Astrocyte (in vitro differentiated cells and primary cell): ENCODE results near the gene KRT75. TPM values are rescaled to one million over a fixed set of nuclear protein-coding genes. Genes with fewer than 3 reads are reported as not detected.

Source experiments
- DNase-seq: peaks from one replicate; pipeline ENCODE4 v3.0.0-alpha.2; 2010; ENCODE audit warnings: low read depth
- FAIRE-seq: peaks from 2 replicates; lab custom pipeline; 2011; peaks lifted over from hg19 to GRCh38; lab: Jason Lieb, UNC
- H2AFZ ChIP-seq: 2 replicates; pipeline ENCODE4 v1.6.0; 2012; ENCODE audit warnings: low read depth, low read length, inconsistent platforms
- H3K27ac ChIP-seq: 2 replicates; pipeline ENCODE4 v1.5.1; 2011; ENCODE audit warnings: low read depth, low read length, inconsistent platforms
- H3K27me3 ChIP-seq: 2 replicates; pipeline ENCODE4 v1.6.0; 2011; ENCODE audit warnings: low read length, inconsistent platforms; ENCODE audit not compliant: insufficient read depth
- H3K36me3 ChIP-seq: 2 replicates; pipeline ENCODE4 v1.5.1; 2011; ENCODE audit warnings: low read length, inconsistent platforms; ENCODE audit not compliant: insufficient read depth
- H3K4me1 ChIP-seq: 2 replicates; pipeline ENCODE4 v1.5.1; 2011; ENCODE audit warnings: low read length, inconsistent platforms; ENCODE audit not compliant: insufficient read depth
- H3K4me2 ChIP-seq: 2 replicates; pipeline ENCODE4 v1.6.0; 2012; ENCODE audit warnings: low read length, inconsistent platforms
- H3K4me3 ChIP-seq: 2 replicates; pipeline ENCODE4 v1.5.1; 2011; ENCODE audit warnings: low read depth, mild to moderate bottlenecking, low read length, inconsistent platforms; ENCODE audit not compliant: insufficient read depth
- H3K79me2 ChIP-seq: 2 replicates; pipeline ENCODE4 v1.6.0; 2012; ENCODE audit warnings: mild to moderate bottlenecking, low read length, inconsistent platforms; ENCODE audit not compliant: insufficient read depth
- H3K9ac ChIP-seq: 2 replicates; pipeline ENCODE4 v1.6.0; 2012; ENCODE audit warnings: mild to moderate bottlenecking, low read length, inconsistent platforms
- H3K9me3 ChIP-seq: 2 replicates; pipeline ENCODE4 v1.5.1; 2012; ENCODE audit warnings: low read depth, mild to moderate bottlenecking, low read length, inconsistent platforms; ENCODE audit not compliant: insufficient read depth
- H4K20me1 ChIP-seq: 2 replicates; pipeline ENCODE4 v1.6.0; 2012; ENCODE audit warnings: low read length, inconsistent platforms; ENCODE audit not compliant: insufficient read depth
- H3K27ac Mint-ChIP-seq: one replicate; pipeline ENCODE4 v1.8.0; 2021; ENCODE audit warnings: mild to moderate bottlenecking, mixed read lengths; ENCODE audit not compliant: unreplicated experiment
- H3K27me3 Mint-ChIP-seq: one replicate; pipeline ENCODE4 v1.8.0; 2021; ENCODE audit warnings: low read depth, mixed read lengths; ENCODE audit not compliant: unreplicated experiment
- H3K36me3 Mint-ChIP-seq: one replicate; pipeline ENCODE4 v1.8.0; 2021; ENCODE audit warnings: low read depth, mixed read lengths; ENCODE audit not compliant: unreplicated experiment
- H3K4me1 Mint-ChIP-seq: one replicate; pipeline ENCODE4 v1.8.0; 2021; ENCODE audit warnings: low read depth, mixed read lengths; ENCODE audit not compliant: unreplicated experiment
- H3K4me3 Mint-ChIP-seq: one replicate; pipeline ENCODE4 v1.8.0; 2021; ENCODE audit warnings: mild to moderate bottlenecking, moderate library complexity, mixed read lengths; ENCODE audit not compliant: unreplicated experiment
- H3K9me3 Mint-ChIP-seq: one replicate; pipeline ENCODE4 v1.8.0; 2021; ENCODE audit warnings: mild to moderate bottlenecking, mixed read lengths; ENCODE audit not compliant: unreplicated experiment
- CTCF ChIP-seq: IDR thresholded peaks from 2 replicates; pipeline ENCODE4 v1.5.1; 2011; ENCODE audit warnings: low read depth, mild to moderate bottlenecking, inconsistent platforms, low read length, moderate library complexity; ENCODE audit not compliant: insufficient read depth
- EZH2 ChIP-seq: IDR thresholded peaks from 2 replicates; pipeline ENCODE4 v1.6.1; 2012; ENCODE audit warnings: mild to moderate bottlenecking, low read length, inconsistent platforms; ENCODE audit not compliant: insufficient read depth
- total RNA-seq: library from RNA; stranded (reverse); gene quantifications from 2 replicates; pipeline ENCODE4 v1.2.1, GENCODE V29; 2021

The KRT75 gene
- total RNA-seq, 1 donor from 2014 or later, result not detected

- Histone ChIP-seq H3K4me2 (no peak overlapping the region), H3K9me3 (no peaks in the 10 kb centered on the region), H3K27ac (no peak overlapping the region), H3K36me3 (no peaks in the 10 kb centered on the region), H3K4me3 (no peak overlapping the region), H3K9ac (no peak overlapping the region), H3K27me3 (no peaks in the 10 kb centered on the region), H2AFZ (no peak overlapping the region), H3K79me2 (no peaks in the 10 kb centered on the region), H4K20me1 (no peaks in the 10 kb centered on the region), H3K4me1 (no peaks in the 10 kb centered on the region)
- no peak for DNase-seq
- no peak overlapping the region for H3K27ac Mint-ChIP-seq
- no peaks in the 10 kb centered on the region for H3K9me3 Mint-ChIP-seq
- TF ChIP-seq CTCF, result no peak
- TF ChIP-seq EZH2, result no peak
- no peaks in the 10 kb centered on the region for H3K4me1 Mint-ChIP-seq
- no peaks in the 10 kb centered on the region for H3K36me3 Mint-ChIP-seq
- H3K4me3 Mint-ChIP-seq, result no peak overlapping the region
- peaks cover 12% of the 10 kb centered on the region for H3K27me3 Mint-ChIP-seq
- FAIRE-seq, result no peak
Observed at GRCh38 chr12:52469853-52470252, 35.7 kb upstream of the KRT75 start.

- H3K27ac ChIP-seq, result no peak overlapping the region
- TF ChIP-seq EZH2 (no peak), CTCF (no peak)
- no peaks in the 10 kb centered on the region for H3K36me3 ChIP-seq
- H3K27me3 Mint-ChIP-seq, result peaks cover 1% of the 10 kb centered on the region
- no peak overlapping the region for H3K4me3 ChIP-seq
- H3K27ac Mint-ChIP-seq, result no peak overlapping the region
- no peaks in the 10 kb centered on the region for H3K4me1 ChIP-seq
- no peak overlapping the region for H3K4me3 Mint-ChIP-seq
- no peaks in the 10 kb centered on the region for H3K79me2 ChIP-seq
- H3K9me3 ChIP-seq, result no peaks in the 10 kb centered on the region
- no peaks in the 10 kb centered on the region for H4K20me1 ChIP-seq
- H3K36me3 Mint-ChIP-seq, result no peaks in the 10 kb centered on the region
- H3K4me1 Mint-ChIP-seq, result no peaks in the 10 kb centered on the region
- FAIRE-seq (no peak), DNase-seq (no peak)
- peaks cover 3% of the 10 kb centered on the region for H3K27me3 ChIP-seq
- no peak overlapping the region for H2AFZ ChIP-seq
- no peaks in the 10 kb centered on the region for H3K9me3 Mint-ChIP-seq
- no peak overlapping the region for H3K4me2 ChIP-seq
- H3K9ac ChIP-seq, result no peak overlapping the region
Observed at GRCh38 chr12:52464897-52465296, 30.7 kb upstream of the KRT75 start.

DNA sequence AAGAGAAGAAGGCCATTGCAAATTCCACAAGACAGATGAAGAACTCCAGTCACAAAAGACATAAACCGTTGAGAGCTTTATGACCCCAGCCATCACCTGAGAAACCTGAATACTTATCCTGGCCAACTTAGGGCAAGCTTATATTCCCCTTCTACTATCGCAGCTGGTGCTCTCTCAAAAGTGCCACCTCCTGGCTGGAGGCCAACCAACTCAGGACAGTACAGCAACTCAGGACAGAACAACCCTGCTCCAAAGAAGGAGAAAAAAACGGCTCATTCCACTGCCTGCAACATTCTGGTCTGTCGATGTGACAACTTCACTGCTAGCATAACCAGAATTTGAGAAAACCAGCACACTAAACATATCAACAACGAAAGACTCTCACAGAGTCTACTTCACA is 27.5 kb upstream of the KRT75 start:
- no peaks in the 10 kb centered on the region for H3K4me1 Mint-ChIP-seq
- peaks cover 3% of the 10 kb centered on the region for H3K27me3 Mint-ChIP-seq
- Histone ChIP-seq H2AFZ (no peak overlapping the region), H3K4me3 (no peak overlapping the region), H3K4me2 (no peak overlapping the region), H3K79me2 (no peaks in the 10 kb centered on the region), H3K4me1 (no peaks in the 10 kb centered on the region), H3K27ac (no peak overlapping the region), H3K9me3 (no peaks in the 10 kb centered on the region), H3K27me3 (peaks cover 3% of the 10 kb centered on the region), H4K20me1 (no peaks in the 10 kb centered on the region), H3K36me3 (no peaks in the 10 kb centered on the region), H3K9ac (no peak overlapping the region)
- FAIRE-seq (no peak), DNase-seq (no peak)
- H3K36me3 Mint-ChIP-seq, result no peaks in the 10 kb centered on the region
- H3K9me3 Mint-ChIP-seq, result no peaks in the 10 kb centered on the region
- H3K27ac Mint-ChIP-seq, result no peak overlapping the region
- TF ChIP-seq CTCF (no peak), EZH2 (no peak)
- no peak overlapping the region for H3K4me3 Mint-ChIP-seq
